Adrenal gland (tissue), 5 donors: Measurements from ENCODE around the gene LEKR1.

Experiments
- CTCF ChIP-seq, 6 experiments: fragments of 450-650 bp in 4 of 6; fragments of 200-600 bp in 2 of 6; sonication (generic) in 1 of 6; IDR thresholded peaks; 1 replicate in 5 of 6; 2 replicates in 1 of 6; pipeline versions ENCODE4 v1.5.1 to v1.8.0; 2016 to 2021; ENCODE audit warnings: antibody characterized with exemption in 6 of 6, mild to moderate bottlenecking in 2 of 6, moderate library complexity in 1 of 6
- POLR2A ChIP-seq, 2 donors: fragments of 450-650 bp; IDR thresholded peaks; one replicate each; pipeline ENCODE4 v1.6.1; 2017; ENCODE audit warnings: antibody characterized with exemption in 2 of 2, mild to moderate bottlenecking in 2 of 2, moderate library complexity in 1 of 2
- donor health status: DM: no; HTN: no; CAD: no.

- TF ChIP-seq POLR2A (IDR thresholded peaks at IDR 0.05) (no peak), CTCF (IDR thresholded peaks at IDR 0.05) (no peak)
Measured at GRCh38 chr3:156865732-156866131, 39.6 kb downstream of the LEKR1 start.
